Pulmonary artery endothelial cell (primary cell): Measurements from ENCODE around the gene THADA. TPM values are rescaled to one million over a fixed set of nuclear protein-coding genes. Genes with fewer than 3 reads are reported as not detected.
"Not testable (repeated sequence)": the region's sequence is repeated elsewhere in the genome, so short reads cannot be mapped to it uniquely, and the experiment has no call there.

Source experiments
- DNase-seq: peaks from one replicate; pipeline ENCODE4 v3.0.0-alpha.2; 2011; ENCODE audit warnings: low read depth, low spot score
- total RNA-seq: library from RNA; depleted of rRNA; stranded (reverse); fragments of >200 nt; gene quantifications from 2 replicates; pipeline ENCODE4 v1.2.3, GENCODE V29; 2014

Gene THADA
- total RNA-seq, 1 donor from 2014 or later: 22.7 TPM

GRCh38 chr2:43414586-43415135 lies 181.2 kb downstream of the THADA start:
- no peak for DNase-seq

- DNase-seq: no peak
Measured at GRCh38 chr2:43414033-43414432, 181.8 kb downstream of the THADA start.

GRCh38 chr2:43412114-43412753 lies 183.6 kb downstream of the THADA start:
- DNase-seq: no peak

- no peak for DNase-seq
Measured at GRCh38 chr2:43410055-43410604, 185.7 kb downstream of the THADA start.

- no peak for DNase-seq
Measured at GRCh38 chr2:43408407-43409160, 187.3 kb downstream of the THADA start.

- no peak for DNase-seq
Measured at GRCh38 chr2:43407935-43408334, 187.9 kb downstream of the THADA start.

- no peak for DNase-seq
Measured at GRCh38 chr2:43406651-43407279, 189.1 kb downstream of the THADA start.

- DNase-seq: no peak
Measured at GRCh38 chr2:43405829-43406228, 190.0 kb downstream of the THADA start.

- DNase-seq: no peak
Measured at GRCh38 chr2:43402452-43402937, 193.3 kb downstream of the THADA start.

- no peak for DNase-seq
Measured at GRCh38 chr2:43402002-43402401, 193.8 kb downstream of the THADA start.

- DNase-seq: no peak
Measured at GRCh38 chr2:43400508-43400907, 195.3 kb downstream of the THADA start.

GRCh38 chr2:43399515-43400264 lies 196.1 kb downstream of the THADA start:
- peak; percentile 63 for DNase-seq

GRCh38 chr2:43399098-43399497 lies 196.7 kb downstream of the THADA start:
- DNase-seq: no peak

- no peak for DNase-seq
Measured at GRCh38 chr2:43397821-43398220, 198.0 kb downstream of the THADA start.

- no peak for DNase-seq
Measured at GRCh38 chr2:43397411-43397810, 198.4 kb downstream of the THADA start.

- not testable (repeated sequence) for DNase-seq
Measured at GRCh38 chr2:43396344-43396743, 199.5 kb downstream of the THADA start.

GRCh38 chr2:43393918-43394317 lies 201.9 kb downstream of the THADA start:
- DNase-seq: no peak

- no peak for DNase-seq
Measured at GRCh38 chr2:43391878-43392215, 204.0 kb downstream of the THADA start.

GRCh38 chr2:43391201-43391877 lies 204.5 kb downstream of the THADA start:
- no peak for DNase-seq

GRCh38 chr2:43389581-43390466 lies 206.0 kb downstream of the THADA start:
- DNase-seq: no peak
